ENCODE results near the gene FFAR1.

GRCh38 chr19:35331551-35332214 is 16.0 kb upstream of the FFAR1 start:
- TF ChIP-seq CTCF (IDR thresholded peaks at IDR 0.05) (no peak), EZH2 (IDR thresholded peaks at IDR 0.05; ENCODE audit: borderline replicate concordance, insufficient read depth, low read depth, low read length, poor library complexity, severe bottlenecking) (no peak)
